Stomach (tissue), 4 donors: ENCODE data around the gene USP7.

Source experiments
- CTCF ChIP-seq, 7 experiments: fragments of 450-650 bp in 4 of 7; fragments of 200-600 bp in 3 of 7; sonication (generic) in 3 of 7; IDR thresholded peaks; one replicate each; pipeline ENCODE4 v1.5.1; 2016 to 2019; ENCODE audit warnings: antibody characterized with exemption in 7 of 7, control low read depth in 2 of 7, mild to moderate bottlenecking in 1 of 7
- POLR2A ChIP-seq, 4 donors: fragments of 450-650 bp; IDR thresholded peaks; one replicate each; pipeline ENCODE4 v1.6.1; 2016; ENCODE audit warnings: antibody characterized with exemption in 4 of 4, control low read depth in 2 of 4, mild to moderate bottlenecking in 1 of 4, moderate library complexity in 1 of 4

GRCh38 chr16:9000664-9001063 lies 37.0 kb upstream of the USP7 start:
- TF ChIP-seq CTCF (IDR thresholded peaks at IDR 0.05) (no peak), POLR2A (IDR thresholded peaks at IDR 0.05) (no peak)
